ENCODE data around the gene H6PD.
"Not testable (repeated sequence)": the region's sequence is repeated elsewhere in the genome, so short reads cannot be mapped to it uniquely, and the experiment has no call there.

H6PD gene

GRCh38 chr1:9296850-9297249 is 62.3 kb downstream of the H6PD start:
- no peak for DNase-seq (ENCODE audit: low read depth in 2 of 2)

GRCh38 chr1:9297831-9298230 is 63.3 kb downstream of the H6PD start:
- DNase-seq (ENCODE audit: low read depth in 2 of 2): no peak

- DNase-seq (ENCODE audit: low read depth in 2 of 2): no peak
Observed at GRCh38 chr1:9298282-9298681, 63.7 kb downstream of the H6PD start.

- DNase-seq (ENCODE audit: low read depth in 2 of 2): not testable (repeated sequence)
Observed at GRCh38 chr1:9299571-9300541, 65.3 kb downstream of the H6PD start.

- DNase-seq (ENCODE audit: low read depth in 2 of 2): no peak
Observed at GRCh38 chr1:9300573-9300972, 66.0 kb downstream of the H6PD start.

GRCh38 chr1:9302745-9303524 is 68.4 kb downstream of the H6PD start:
- DNase-seq (ENCODE audit: low read depth in 2 of 2): no peak

- no peak for DNase-seq (ENCODE audit: low read depth in 2 of 2)
Observed at GRCh38 chr1:9303916-9304315, 69.3 kb downstream of the H6PD start.

- DNase-seq (ENCODE audit: low read depth in 2 of 2): no peak
Observed at GRCh38 chr1:9305216-9305615, 70.6 kb downstream of the H6PD start.

GRCh38 chr1:9306006-9306405 is 71.4 kb downstream of the H6PD start:
- DNase-seq (ENCODE audit: low read depth in 2 of 2): no peak

GRCh38 chr1:9307303-9307702 is 72.7 kb downstream of the H6PD start:
- DNase-seq (ENCODE audit: low read depth in 2 of 2): no peak

- DNase-seq (ENCODE audit: low read depth in 2 of 2): no peak
Observed at GRCh38 chr1:9308236-9308785, 73.7 kb downstream of the H6PD start.

GRCh38 chr1:9309080-9309479 is 74.5 kb downstream of the H6PD start:
- no peak for DNase-seq (ENCODE audit: low read depth in 2 of 2)

GRCh38 chr1:9309991-9310390 is 75.4 kb downstream of the H6PD start:
- no peak for DNase-seq (ENCODE audit: low read depth in 2 of 2)

GRCh38 chr1:9311029-9311428 is 76.5 kb downstream of the H6PD start:
- DNase-seq (ENCODE audit: low read depth in 2 of 2): no peak

GRCh38 chr1:9311479-9311878 is 76.9 kb downstream of the H6PD start:
- no peak for DNase-seq (ENCODE audit: low read depth in 2 of 2)

- DNase-seq (ENCODE audit: low read depth in 2 of 2): no peak
Observed at GRCh38 chr1:9312168-9312720, 77.7 kb downstream of the H6PD start.

- DNase-seq (ENCODE audit: low read depth in 2 of 2): no peak
Observed at GRCh38 chr1:9313576-9313975, 79.0 kb downstream of the H6PD start.

GRCh38 chr1:9314111-9314510 is 79.5 kb downstream of the H6PD start:
- DNase-seq (ENCODE audit: low read depth in 2 of 2): no peak

GRCh38 chr1:9314711-9315379 is 80.3 kb downstream of the H6PD start:
- DNase-seq (ENCODE audit: low read depth in 2 of 2): no peak

GRCh38 chr1:9315411-9316079 is 81.0 kb downstream of the H6PD start:
- peak in 1 of 2 donors; percentile 37 for DNase-seq (ENCODE audit: low read depth in 2 of 2)

GRCh38 chr1:9316080-9316444 is 81.5 kb downstream of the H6PD start:
- no peak for DNase-seq (ENCODE audit: low read depth in 2 of 2)
